Mammary epithelial cell (primary cell): Measurements from ENCODE around the gene RC3H2.

Experiments used
- CTCF ChIP-seq, 2 donors: IDR thresholded peaks in 1 of 2; conservative IDR thresholded peaks in 1 of 2; 2 replicates each; pipeline ENCODE4 v1.5.1; 2011 to 2012; ENCODE audit warnings: inconsistent platforms in 2 of 2, low read length in 2 of 2, mild to moderate bottlenecking in 2 of 2, control low read depth in 1 of 2, low read depth in 1 of 2; ENCODE audit not compliant: insufficient read depth in 1 of 2; ENCODE audit errors: extremely low read depth in 1 of 2
- EZH2 ChIP-seq: IDR thresholded peaks from 2 replicates; pipeline ENCODE4 v1.6.1; 2012; ENCODE audit warnings: low read length, inconsistent platforms, borderline replicate concordance

- TF ChIP-seq CTCF (conservative IDR thresholded peaks at IDR 0.05 in 1 of 2, IDR thresholded peaks at IDR 0.05 in 1 of 2; ENCODE audit: extremely low read depth in 1 of 2, insufficient read depth in 1 of 2, low read depth in 1 of 2, low read length in 2 of 2) (no peak), EZH2 (no peak)
These were observed 25.5 kb upstream of the RC3H2 start for GRCh38 chr9:122930541-122931225.
